IMR-90 (cell line): Measurements from ENCODE around the gene ARHGAP10.

Source experiments
- CEBPB ChIP-seq: IDR thresholded peaks from 2 replicates; pipeline ENCODE4 v1.6.1; 2012; ENCODE audit warnings: low read depth, low read length, improper control_type of control experiment
- CTCF ChIP-seq: conservative IDR thresholded peaks from 2 replicates; pipeline ENCODE4 v1.5.1; 2012; ENCODE audit warnings: mild to moderate bottlenecking, low read depth, low read length, improper control_type of control experiment
- MAFK ChIP-seq: IDR thresholded peaks from 2 replicates; pipeline ENCODE4 v1.6.1; 2012; ENCODE audit warnings: low read depth, low read length, improper control_type of control experiment
- MAZ ChIP-seq: IDR thresholded peaks from 2 replicates; pipeline ENCODE4 v1.6.1; 2012; ENCODE audit warnings: low read depth, mild to moderate bottlenecking, low read length, improper control_type of control experiment, moderate library complexity, borderline replicate concordance
- MXI1 ChIP-seq: IDR thresholded peaks from 2 replicates; pipeline ENCODE4 v1.6.1; 2012; ENCODE audit warnings: low read depth, mild to moderate bottlenecking, low read length, moderate library complexity, borderline replicate concordance
- POLR2A ChIP-seq: IDR thresholded peaks from 2 replicates; pipeline ENCODE4 v1.6.1; 2012; ENCODE audit warnings: mild to moderate bottlenecking, low read depth, low read length
- USF2 ChIP-seq: fragments of 150-350 bp; IDR thresholded peaks from 2 replicates; pipeline ENCODE4 v1.6.1; 2017; ENCODE audit warnings: mild to moderate bottlenecking, antibody characterized with exemption, low read length, low read depth

- TF ChIP-seq CTCF: no peak
- no peak for TF ChIP-seq MXI1
- TF ChIP-seq CEBPB: no peak
- no peak for TF ChIP-seq USF2
- TF ChIP-seq MAZ: no peak
- TF ChIP-seq POLR2A: no peak
- TF ChIP-seq MAFK: no peak
Measured at GRCh38 chr4:148071009-148071408, 339.1 kb downstream of the ARHGAP10 start.
